ENCODE data around the gene SCAMP3. TPM values are rescaled to one million over a fixed set of nuclear protein-coding genes. Genes with fewer than 3 reads are reported as not detected.

SCAMP3 gene
- polyA plus RNA-seq, 5 donors: 42.8 to 65.5 (median 56.5) TPM

DNA sequence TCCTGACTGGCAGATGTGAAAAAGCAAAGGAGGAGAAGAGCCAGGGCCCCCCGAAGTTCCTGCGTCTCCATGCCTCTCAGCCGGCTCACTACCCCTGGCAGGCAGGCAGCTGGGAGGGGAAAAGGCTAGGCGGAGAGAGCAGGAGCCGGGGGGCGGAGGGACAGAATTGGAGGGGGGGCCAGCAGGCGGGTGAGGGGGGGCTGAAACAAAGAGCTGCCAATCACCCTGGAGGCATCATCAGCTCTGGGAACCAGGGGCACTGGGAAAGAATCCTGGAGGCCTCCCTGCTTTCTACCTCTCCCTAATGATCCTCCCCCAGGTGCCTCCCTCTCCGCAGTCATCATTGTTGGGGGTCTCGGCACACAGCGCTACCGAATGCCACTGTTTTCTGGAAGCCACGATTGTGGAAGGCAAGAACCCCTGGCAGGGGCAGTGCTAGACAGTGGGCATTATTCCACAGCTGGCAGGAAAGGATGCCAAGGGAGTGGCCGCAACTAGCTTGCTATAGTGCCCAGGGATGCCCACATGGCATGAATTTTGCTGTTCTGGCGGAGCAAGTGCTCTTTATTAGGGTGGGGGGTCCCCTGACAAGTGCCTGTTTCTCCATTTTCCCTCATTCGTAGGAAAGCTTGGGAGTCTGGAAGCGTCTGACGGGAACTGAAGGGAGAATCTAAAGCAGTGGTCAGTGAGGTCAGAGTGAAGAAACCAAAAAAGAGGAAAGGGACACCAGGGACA lies 54.2 kb downstream of the SCAMP3 start, which contains the start of gene THBS3:
THBS3 (minus strand) TSS at position 92 of the 735 bp plus-strand sequence; CDS start at position 71, 21 bp downstream.
- DNase-seq: no peak

DNA sequence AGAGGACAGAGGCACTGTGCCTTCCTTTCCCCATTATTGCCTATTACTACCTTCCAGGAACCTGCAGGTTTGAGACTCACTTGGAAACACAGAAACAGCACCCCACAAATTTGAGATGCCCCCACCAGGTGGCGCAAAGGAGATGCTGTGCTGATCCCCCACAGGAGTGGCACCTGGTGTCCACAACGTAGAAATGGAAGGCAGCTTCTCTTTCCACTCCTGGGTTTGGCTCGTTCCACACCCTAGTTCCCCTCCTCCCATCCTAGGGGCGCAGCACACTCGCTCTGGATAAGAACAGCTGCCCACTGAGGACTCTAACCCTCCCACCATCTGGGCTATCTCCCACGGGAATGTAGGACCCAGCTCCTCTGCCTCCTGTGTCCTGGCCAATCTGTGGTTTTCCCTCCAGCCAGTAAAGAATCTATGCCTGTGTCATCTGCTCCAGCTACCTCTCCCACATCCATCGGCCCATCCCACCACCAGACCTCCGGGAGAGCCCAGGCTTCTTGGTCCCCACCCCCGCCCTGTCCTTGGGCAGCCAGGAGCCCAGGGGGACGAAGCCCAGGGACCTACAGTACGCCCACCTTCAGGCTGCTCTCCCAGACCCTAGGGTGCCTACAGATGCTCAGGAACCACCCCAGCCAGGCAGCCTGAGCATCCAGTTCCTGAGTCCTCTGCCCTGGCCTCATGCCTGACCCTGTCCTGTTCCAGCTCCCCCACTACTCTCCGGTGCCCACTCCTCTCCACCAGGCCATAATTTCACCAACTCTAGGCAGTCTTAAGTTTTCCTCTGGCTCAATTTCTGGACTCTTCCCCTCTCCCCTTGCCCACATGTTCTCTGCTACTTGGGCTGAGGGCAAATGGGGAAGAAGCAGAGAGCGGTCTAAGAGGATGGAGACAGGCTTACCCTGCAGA lies 55.0 kb downstream of the SCAMP3 start:
- peak in 1 of 2 donors; percentile 67 for DNase-seq

Other genes starting within 250 kb of the SCAMP3 start
- 1 to 10 TPM; 1.6 to 2.7 (median 2.4) TPM for gene DCST2, start 228.6 kb downstream of the SCAMP3 start, polyA plus RNA-seq (ENCODE audit: insufficient read depth in 1 of 5, insufficient read length in 5 of 5, low replicate concordance in 1 of 5)
- gene DCST1, start 228.5 kb downstream of the SCAMP3 start, polyA plus RNA-seq (ENCODE audit: insufficient read depth in 1 of 5, insufficient read length in 5 of 5, low replicate concordance in 1 of 5): under 1 TPM; 0.34 to 0.69 (median 0.53) TPM
- 100 to 1,000 TPM in 1 of 5 donors, 10 to 100 TPM in 4; 50.0 to 103 (median 64.8) TPM for gene ADAM15, start 211.0 kb downstream of the SCAMP3 start, polyA plus RNA-seq (ENCODE audit: insufficient read depth in 1 of 5, insufficient read length in 5 of 5, low replicate concordance in 1 of 5)
- 10 to 100 TPM; 16.0 to 25.3 (median 23.3) TPM for gene EFNA4, start 198.6 kb downstream of the SCAMP3 start, polyA plus RNA-seq (ENCODE audit: insufficient read depth in 1 of 5, insufficient read length in 5 of 5, low replicate concordance in 1 of 5)
- gene EFNA3, start 183.5 kb downstream of the SCAMP3 start, polyA plus RNA-seq (ENCODE audit: insufficient read depth in 1 of 5, insufficient read length in 5 of 5, low replicate concordance in 1 of 5): 1 to 10 TPM; 2.9 to 5.6 (median 4.3) TPM
- gene EFNA1, start 134.5 kb downstream of the SCAMP3 start, polyA plus RNA-seq (ENCODE audit: insufficient read depth in 1 of 5, insufficient read length in 5 of 5, low replicate concordance in 1 of 5): 100 to 1,000 TPM in 2 of 5 donors, 10 to 100 TPM in 3; 94.5 to 116 (median 96.8) TPM
- gene SLC50A1, start 126.5 kb downstream of the SCAMP3 start, polyA plus RNA-seq (ENCODE audit: insufficient read depth in 1 of 5, insufficient read length in 5 of 5, low replicate concordance in 1 of 5): 10 to 100 TPM; 32.7 to 41.6 (median 37.3) TPM
- gene DPM3, start 121.8 kb downstream of the SCAMP3 start, polyA plus RNA-seq (ENCODE audit: insufficient read depth in 1 of 5, insufficient read length in 5 of 5, low replicate concordance in 1 of 5): 10 to 100 TPM; 19.1 to 37.1 (median 26.6) TPM
- 100 to 1,000 TPM; 103 to 120 (median 117) TPM for gene KRTCAP2, start 89.1 kb downstream of the SCAMP3 start, polyA plus RNA-seq (ENCODE audit: insufficient read depth in 1 of 5, insufficient read length in 5 of 5, low replicate concordance in 1 of 5)
- 1 to 10 TPM; 2.9 to 5.6 (median 4.3) TPM for gene TRIM46, start 88.5 kb downstream of the SCAMP3 start, polyA plus RNA-seq (ENCODE audit: insufficient read depth in 1 of 5, insufficient read length in 5 of 5, low replicate concordance in 1 of 5)
- 10 to 100 TPM; 37.5 to 47.0 (median 42.8) TPM for gene THBS3, start 54.5 kb downstream of the SCAMP3 start, polyA plus RNA-seq (ENCODE audit: insufficient read depth in 1 of 5, insufficient read length in 5 of 5, low replicate concordance in 1 of 5)
- gene MTX1, start 53.7 kb downstream of the SCAMP3 start, polyA plus RNA-seq (ENCODE audit: insufficient read depth in 1 of 5, insufficient read length in 5 of 5, low replicate concordance in 1 of 5): 10 to 100 TPM; 27.8 to 38.3 (median 32.0) TPM
- 10 to 100 TPM; 14.9 to 27.0 (median 21.7) TPM for gene ENTREP3, start 6.9 kb downstream of the SCAMP3 start, polyA plus RNA-seq (ENCODE audit: insufficient read depth in 1 of 5, insufficient read length in 5 of 5, low replicate concordance in 1 of 5)
- gene CLK2, start 11.1 kb upstream of the SCAMP3 start, polyA plus RNA-seq (ENCODE audit: insufficient read depth in 1 of 5, insufficient read length in 5 of 5, low replicate concordance in 1 of 5): 10 to 100 TPM; 73.3 to 82.3 (median 80.1) TPM
- gene HCN3, start 15.1 kb upstream of the SCAMP3 start, polyA plus RNA-seq (ENCODE audit: insufficient read depth in 1 of 5, insufficient read length in 5 of 5, low replicate concordance in 1 of 5): 1 to 10 TPM; 8.2 to 10.0 (median 9.4) TPM
- gene PKLR, start 39.1 kb upstream of the SCAMP3 start, polyA plus RNA-seq (ENCODE audit: insufficient read depth in 1 of 5, insufficient read length in 5 of 5, low replicate concordance in 1 of 5): under 1 TPM in 2 of 5 donors, not detected in 3; 0.09 to 0.46 TPM
- gene FDPS, start 46.5 kb upstream of the SCAMP3 start, polyA plus RNA-seq (ENCODE audit: insufficient read depth in 1 of 5, insufficient read length in 5 of 5, low replicate concordance in 1 of 5): 100 to 1,000 TPM; 165 to 208 (median 178) TPM
- gene RUSC1, start 58.5 kb upstream of the SCAMP3 start, polyA plus RNA-seq (ENCODE audit: insufficient read depth in 1 of 5, insufficient read length in 5 of 5, low replicate concordance in 1 of 5): 10 to 100 TPM; 26.2 to 51.9 (median 36.4) TPM

All from right lung (tissue), 5 donors.